HG03521 (cell line): ENCODE results near the gene DLGAP4.
"Not testable (repeated sequence)": the region's sequence is repeated elsewhere in the genome, so short reads cannot be mapped to it uniquely, and the experiment has no call there.

Experiments used
- ATAC-seq: cut with Tn5 transposase; IDR thresholded peaks from one replicate; pipeline ENCODE4 v1.9.1; 2021; ENCODE audit warnings: mild to moderate bottlenecking, moderate library complexity; ENCODE audit not compliant: unreplicated experiment

DLGAP4 gene

DNA sequence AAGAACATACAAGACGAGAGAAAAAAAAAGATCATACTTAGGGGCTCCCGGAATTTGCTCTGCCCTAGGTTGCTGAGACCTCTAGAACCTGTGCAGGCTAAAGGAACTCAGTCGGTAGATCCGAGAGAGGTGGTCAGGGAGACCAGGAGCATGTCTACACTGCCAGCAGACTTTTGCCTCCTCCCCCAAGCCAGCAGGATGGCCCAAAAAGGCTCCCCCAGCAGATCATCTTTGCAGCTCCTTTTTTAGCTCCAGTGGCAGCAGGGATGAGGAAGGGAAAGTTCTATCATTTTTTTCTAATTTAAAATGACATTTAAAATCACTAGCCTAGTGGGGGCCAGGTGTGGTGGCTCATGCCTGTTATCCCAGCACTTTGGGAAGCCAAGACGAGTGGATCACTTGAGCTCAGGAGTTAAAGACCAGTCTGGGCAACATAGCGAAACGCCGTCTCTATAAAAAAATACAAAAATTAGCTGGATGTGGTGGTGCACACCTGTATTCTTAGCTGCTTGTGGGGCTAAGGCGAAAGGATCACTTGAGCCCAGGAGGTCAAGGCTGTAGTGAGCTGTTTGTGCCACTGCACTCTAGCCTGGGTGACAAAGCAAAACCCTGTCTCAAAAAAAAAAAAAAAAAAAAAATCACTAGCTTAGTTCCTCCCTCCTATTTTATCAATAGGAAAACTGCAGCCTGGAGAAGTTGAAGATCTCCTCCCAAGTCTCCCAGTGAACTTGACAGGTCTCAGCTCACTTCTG lies 165.9 kb downstream of the DLGAP4 start:
- ATAC-seq: no peak

DNA sequence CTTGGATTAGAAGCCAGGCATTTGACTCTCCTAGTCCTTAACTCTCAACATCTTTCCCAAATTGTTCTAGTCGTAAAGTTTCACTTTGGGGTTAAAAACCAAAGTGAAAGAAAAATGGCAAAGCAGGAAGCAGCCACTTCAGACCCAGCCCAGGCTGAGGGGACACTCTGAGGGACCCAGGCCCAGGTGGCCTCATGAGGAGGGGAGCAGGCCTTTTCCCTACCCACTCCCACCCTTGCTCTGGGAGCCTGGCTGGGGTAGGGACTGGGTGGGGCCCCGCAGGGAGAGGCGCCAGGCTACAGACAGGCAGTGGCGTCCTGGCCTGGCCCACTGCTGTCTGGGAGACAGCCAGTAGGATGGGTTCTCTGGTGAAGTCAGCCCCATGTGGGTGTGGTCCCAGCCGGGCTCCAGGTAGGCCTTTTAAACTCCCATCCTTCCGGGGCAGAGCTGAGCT lies 166.5 kb downstream of the DLGAP4 start:
- ATAC-seq: no peak

DNA sequence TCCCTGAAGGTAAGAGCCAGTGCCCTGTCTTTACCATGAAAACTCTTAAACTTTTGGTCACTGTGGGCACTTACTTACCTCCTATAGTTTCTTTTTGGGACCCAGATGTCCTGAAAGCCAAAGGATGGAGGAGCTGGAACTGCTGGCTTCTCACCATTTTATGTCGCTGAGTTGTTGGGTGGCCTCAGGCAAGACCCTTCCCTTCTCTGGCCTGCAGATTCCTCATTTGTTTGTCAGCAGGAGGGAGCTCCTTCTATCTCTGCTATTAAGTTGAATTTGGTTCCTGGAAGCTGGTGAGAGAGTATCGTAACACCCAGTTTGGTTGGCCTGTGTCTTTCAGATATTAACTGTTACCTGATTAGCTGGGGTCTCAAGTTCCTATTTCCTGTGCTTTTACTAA lies 167.0 kb downstream of the DLGAP4 start:
- ATAC-seq: no peak

DNA sequence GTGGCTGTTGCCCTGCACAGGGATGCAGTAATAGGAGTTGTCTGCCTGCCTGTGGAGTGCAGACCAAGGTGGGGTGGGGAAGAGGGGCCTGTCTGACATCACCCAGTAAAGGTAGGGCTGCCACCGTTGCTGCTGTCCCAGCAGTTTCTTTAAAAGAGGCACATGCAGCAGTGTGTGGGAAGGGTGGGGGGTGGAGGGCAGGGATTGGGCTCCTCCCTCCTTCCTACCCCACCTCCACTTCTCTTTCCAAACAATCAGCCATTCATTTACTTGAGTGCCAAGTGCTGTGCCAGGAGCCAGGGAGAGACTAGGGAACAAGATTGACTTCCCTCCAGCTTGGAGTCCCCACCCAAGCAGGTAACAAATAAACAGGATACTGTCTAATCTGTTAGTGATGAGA lies 168.4 kb downstream of the DLGAP4 start:
- ATAC-seq: no peak

DNA sequence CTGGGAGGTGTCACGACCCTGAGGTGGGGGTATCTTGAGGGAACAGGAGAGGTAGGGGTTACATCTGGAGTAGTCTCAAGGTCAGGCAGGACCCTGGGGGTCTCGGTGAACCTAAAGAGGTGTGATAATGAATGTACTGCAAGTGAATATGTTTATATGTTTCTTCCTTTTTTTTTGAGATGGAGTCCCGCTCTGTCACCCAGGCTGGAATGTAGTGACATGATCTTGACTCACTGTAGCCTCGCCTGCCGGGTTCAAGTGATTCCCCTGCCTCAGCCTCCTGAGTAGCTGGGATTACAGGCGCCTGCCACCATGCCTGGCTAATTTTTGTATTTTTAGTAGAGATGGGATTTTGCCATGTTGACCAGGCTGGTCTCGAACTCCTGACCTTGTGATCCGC lies 168.9 kb downstream of the DLGAP4 start:
- not testable (repeated sequence) for ATAC-seq

DNA sequence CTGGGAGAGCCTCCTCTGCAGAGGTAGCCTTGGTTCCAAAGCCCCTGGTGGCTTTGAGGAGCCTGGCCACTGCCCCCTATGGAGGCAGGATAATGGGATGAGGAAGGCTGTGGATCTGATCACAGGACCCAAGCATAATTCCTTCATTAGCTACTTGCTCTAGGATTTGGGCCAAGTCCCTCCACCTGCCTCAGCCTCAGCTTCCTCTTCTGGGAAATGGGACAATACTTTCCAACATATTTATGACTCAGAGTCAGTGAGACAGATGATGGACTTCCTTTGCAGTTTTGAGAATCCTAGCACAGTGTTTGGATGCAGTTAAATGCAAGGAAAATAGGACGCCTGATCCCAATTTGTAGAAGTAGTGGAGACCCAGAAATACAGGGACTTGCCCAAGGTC lies 171.3 kb downstream of the DLGAP4 start:
- ATAC-seq: no peak

DNA sequence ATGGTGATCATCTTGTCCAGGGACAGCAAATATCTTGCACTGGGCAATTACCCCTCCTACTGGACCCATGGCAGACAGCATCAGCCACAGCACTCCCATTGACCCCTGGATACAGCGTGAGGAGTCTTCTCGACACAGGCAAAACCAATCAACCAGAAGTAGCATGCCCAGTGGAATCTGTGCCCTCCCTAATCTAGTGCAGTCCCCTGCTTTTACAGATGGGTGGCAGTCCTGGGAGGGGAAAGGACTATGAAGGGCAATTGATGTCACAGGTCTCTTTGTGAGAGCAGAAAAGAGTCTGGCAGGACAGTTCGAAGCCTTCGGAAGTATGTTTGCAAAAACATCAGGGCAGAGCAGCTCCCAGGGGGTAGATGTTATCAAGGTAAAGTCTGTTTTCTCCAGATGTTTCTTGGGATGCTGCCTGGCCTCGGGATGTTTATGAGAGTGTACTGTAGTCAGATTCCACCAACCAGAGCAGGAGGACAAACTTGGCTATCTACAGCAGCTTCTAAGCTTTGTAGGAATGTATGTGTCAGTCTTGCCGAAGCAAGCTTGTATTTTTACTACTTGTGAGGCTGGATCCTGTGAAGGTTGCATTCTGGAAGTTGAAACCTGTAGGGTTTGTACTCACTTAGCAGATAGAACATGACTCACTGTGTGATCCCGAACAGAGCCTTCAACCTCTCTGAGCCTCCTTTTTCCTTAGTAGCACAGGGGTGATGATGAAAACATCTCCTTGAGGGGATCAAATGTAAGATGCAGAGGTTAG lies 172.2 kb downstream of the DLGAP4 start:
- no peak for ATAC-seq

DNA sequence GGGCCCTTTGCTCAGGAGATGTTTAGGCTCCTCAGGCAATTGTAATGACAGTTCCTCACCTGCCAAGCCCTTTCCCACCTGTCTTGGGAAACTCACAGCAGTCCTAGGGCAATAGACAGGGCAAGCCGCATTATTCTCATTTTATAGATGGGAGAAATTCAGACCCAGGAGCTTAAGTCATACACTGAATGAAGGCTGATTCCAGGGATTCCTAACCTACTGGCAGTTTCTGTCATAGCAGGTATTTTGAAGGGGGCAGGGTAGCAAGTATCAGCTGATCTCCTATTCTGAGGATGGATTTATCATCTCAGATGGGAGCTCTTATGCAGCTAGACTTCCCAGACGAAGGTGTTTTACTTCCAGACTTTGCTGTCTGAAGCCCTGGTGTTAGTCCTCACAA lies 173.8 kb downstream of the DLGAP4 start:
- no peak for ATAC-seq

DNA sequence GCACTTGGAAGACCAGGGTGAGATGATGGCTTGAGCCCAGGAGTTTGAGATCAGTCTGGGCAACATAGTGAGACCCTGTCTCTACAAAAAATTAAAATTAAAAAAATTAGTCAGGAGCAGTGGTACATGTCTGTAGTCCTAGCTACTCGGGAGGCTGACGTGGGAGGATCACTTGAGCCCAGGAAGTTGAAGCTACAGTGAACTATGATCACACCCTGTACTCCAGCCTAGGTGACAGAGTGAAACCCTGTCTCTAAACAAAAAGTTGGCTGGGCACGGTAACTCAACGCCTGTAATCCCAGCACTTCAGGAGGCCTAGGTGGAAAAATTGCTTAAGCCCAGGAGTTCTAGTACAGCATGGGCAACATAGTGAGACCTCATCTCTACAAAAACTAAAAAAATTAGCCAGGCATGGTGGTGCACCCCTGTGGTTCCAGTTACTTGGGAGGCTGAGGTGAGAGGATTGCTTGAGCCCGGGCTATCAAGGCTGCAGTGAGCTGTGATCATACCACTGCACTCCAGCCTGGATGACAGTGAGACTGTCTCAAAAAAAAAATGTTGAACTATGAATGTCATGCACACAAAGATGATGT lies 174.4 kb downstream of the DLGAP4 start:
- ATAC-seq: no peak

DNA sequence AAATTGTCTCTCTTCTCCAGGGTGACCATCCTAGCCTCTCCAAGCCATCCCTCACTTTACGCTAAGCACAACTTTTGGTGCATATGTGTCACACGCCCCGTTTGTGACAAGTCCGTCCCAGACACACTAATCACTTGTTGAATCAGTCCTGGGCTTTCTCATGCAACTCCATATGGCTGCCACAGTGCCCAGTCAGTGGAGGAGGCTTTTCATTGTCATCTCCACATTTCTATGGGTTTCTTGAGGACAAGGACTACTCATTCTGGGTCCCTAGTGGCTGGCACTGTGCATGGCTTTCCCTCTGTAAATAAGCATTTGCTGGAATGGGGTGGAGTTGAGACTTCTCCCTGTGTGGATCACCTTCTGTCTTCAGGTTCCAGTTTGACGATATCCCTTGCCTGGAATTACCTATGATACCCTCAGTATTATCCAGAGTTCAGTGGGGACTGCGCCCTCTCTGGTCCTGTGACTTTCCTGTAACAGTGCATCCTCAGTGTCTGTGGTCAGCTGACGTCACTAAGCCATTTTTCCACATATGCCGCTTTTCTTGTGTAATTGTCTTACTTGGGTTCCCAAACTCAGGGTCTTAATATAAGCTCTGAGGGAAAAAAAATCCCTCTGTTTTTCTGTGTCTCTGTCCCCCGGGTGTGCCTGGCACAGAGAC lies 175.4 kb downstream of the DLGAP4 start:
- ATAC-seq: no peak

DNA sequence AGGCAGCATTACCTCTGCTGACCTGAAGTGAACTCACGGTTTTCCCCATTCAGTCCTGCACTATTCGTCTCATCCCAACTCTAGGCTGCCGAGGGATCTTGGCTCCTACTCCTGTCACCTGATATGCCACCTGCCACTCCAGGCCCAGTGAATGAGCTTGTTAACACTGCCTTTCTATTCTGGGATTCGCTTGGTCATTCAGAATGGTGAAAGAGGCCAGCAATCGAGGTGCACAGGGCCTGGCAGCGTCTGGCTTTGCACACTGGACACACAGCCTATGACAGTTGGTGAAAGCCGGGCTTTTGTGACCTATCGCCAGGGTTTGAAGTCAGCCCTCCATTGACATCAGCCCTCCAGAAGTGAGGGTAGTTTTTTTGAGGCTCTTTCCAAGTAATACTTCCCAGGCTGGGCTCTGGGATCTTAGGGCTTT lies 175.9 kb downstream of the DLGAP4 start:
- ATAC-seq: no peak

DNA sequence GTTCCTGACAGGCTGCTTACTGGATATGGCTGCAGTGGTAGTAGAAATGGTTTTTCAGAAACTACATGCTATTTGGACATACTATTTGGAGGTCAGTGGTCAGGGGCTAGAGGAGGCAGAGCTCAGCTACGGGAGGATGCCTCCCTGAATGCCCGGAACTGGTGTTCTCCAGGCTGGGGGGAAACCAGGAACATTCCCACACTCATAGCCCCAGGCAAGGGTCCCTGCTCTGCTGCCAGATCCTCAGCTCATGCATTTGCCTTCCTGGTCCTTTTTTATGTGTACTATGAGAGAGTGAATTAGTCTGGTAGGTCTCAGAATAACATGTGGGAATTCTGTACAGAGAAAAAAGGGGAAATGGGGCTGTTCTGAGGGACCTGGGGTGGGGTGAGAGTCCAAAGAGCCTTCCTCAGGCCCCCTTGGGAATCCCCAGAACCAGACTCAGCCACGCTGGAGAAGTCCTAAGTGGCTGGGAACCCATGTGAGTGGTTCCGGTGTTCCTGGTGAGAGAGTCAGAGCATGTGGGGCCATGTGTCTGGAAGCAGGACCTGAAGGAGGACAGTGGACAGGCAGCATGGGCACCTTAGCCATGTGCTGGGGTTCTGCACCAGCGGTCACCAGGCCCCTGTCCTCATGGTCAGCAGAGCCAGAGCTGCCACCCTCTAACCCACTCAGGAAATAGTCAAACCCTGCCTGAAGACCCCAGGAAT lies 177.2 kb downstream of the DLGAP4 start:
- no peak for ATAC-seq

DNA sequence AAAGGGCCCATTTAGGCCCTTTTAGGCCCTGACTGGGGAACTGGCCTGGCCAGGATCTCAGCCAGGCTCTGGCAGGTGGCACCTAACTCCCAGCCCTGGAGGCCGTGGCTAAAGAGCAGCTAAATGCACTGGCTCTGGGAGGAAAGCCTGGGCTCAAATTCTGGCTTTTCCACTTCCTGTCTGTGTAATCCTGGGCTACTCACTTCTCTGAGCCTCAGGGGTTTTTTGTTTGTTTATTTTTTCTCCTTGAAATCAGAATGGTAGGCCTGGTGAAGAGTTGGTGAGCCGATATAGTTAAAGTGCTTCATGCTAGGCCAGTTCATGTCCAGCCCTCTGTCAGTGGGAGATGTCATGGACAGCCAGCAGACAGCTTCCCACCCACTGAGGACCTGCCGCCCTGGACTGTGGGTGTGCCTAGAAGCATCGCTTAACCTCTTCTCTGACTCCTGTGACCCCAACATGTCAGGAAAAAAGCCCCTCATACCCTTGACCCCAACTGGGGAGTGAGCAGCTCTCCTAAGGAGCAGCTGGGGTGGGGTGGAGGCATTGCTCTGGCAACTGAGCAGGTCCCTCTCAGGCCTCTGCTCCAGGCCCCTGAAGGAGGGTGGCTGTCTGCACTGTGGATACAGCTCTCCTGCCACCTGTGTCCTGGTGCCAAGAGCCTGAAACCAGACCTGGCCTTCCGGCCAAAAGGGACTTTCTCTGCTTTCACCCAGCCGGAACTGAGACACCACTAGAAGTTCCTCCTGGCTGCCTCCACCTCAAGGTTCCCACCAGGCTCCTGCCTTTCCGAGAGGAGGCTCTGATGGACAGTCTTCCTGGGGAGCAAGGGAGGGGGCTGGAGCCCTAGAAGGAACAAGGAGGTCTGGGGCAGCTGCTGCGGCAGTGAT lies 178.0 kb downstream of the DLGAP4 start:
- ATAC-seq: no peak

DNA sequence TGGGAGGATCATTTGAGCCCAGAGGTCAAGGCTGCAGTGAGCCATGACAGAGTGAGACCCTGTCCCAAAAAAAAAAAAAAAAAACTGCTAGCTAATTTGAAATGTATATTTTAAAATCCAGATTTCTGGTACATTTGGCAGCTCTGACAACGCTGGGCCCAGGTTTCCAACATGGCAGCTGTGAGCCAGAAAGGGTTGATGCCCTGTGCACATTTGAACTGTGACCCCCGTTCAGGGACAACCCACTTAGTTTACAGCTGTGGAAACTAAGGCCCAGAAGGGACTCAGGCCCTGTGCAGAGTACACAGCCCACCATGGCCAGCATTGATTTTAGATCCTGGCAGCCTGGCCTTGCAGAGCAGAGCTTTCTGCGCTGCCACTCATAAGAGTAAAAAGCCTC lies 179.1 kb downstream of the DLGAP4 start:
- ATAC-seq: no peak

DNA sequence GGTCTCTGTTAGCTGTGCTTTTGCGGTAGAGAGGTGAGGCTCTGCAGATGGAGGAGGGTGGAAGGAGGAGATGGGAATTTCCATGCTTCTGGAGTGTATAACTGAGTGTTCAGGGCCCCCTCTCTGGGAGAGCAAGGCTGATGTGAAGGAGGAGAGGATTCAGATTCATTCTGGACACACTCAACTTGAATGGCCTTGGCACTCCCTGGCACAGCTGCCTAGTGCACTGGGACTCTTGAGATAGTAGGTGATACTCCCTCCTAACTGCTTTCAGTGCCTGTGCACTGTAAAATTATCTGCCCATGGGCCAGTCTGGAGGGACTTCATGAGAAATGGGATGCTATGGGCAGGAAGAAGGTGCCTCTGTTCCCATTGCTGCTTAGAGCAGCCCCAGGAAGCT lies 180.9 kb downstream of the DLGAP4 start:
- ATAC-seq: no peak

DNA sequence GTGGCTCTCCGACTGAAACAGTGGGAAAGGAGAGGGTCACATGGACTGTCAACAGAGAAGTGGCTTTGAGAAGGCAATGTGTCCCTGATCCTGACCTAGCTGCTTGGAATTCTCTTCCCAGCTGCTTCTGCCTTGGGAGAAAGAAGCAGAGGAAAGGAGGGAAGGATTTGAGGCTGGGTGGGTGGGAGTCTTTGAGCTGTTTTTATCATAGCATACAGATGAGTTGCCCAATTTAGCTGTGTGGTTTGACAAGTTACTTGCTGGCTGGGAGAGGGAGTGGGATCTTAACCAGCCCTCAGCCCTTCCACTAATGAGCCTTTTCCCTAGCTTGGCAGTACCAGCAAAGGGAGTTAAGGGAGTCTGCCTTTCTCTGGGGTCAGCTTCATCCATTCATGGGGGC lies 184.1 kb downstream of the DLGAP4 start:
- no peak for ATAC-seq

DNA sequence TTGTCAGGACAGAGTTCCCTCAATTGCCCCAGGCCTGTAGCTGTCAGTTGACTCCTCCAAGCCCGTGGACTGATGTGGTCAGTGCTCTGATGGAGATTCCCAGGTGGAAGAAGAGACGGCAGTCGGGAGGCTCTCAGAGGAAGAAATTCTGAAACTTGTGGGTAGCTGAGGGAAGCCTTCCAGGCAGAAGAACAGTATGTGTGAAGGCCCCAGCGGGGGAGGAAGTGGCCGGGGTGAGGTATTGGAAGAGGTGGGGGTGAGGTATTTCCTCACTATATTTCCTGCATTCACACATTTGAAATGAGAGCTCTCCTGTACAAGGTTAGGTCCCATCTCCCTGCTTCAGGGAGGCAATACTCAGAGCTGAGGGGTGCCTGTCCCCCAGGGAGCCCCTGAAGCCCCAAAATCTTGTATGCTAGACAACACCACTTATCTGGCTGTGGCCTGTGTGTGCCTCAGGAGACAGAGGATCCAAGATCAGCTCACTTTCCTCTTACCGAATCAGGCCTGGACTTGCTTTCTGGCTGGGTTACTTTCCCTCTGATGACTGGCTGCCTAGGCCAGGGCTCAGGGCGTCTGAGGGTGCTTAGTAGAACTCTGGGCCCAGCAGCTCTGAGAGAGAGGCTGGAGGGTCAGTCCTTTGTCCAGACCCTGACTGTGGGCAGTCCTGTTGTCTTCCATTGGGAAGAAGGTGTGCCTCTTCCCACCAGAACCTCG lies 185.9 kb downstream of the DLGAP4 start:
- ATAC-seq: no peak

DNA sequence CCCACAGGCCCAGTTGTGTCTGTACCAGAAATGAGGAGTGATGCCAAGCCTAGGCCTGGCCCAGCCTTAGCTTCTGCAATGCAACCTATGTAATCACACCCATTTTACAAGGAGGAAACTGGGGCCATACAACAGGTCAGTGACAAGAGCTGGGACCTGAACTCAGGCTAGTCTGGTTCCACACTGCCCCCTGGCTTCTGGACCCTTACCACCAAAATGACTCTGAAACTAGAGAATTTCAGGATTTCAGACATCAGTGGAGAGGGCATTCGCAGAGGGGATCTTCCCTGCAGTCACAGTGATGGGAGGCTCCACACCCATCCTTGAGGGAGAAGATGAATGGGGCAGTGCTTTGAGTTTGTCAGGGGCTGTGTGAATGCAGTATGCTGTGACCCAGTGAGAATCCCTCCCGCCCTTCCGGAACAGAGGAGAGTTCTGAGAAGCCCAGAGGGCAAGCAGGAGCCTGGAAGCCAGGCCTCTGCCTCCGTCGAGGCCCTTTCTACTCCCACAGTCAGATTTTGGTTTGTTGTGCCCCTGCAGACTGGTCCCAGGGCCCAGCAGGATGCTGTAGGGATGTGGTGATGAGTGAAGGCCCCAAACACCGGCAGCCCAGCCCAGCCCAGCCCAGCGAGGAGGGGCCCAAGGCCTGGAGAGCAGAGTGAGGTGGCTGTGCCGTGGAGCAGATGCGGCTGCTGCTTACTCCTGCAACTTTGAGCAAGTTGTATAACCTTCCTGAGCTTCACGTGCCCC lies 187.1 kb downstream of the DLGAP4 start:
- ATAC-seq: no peak

DNA sequence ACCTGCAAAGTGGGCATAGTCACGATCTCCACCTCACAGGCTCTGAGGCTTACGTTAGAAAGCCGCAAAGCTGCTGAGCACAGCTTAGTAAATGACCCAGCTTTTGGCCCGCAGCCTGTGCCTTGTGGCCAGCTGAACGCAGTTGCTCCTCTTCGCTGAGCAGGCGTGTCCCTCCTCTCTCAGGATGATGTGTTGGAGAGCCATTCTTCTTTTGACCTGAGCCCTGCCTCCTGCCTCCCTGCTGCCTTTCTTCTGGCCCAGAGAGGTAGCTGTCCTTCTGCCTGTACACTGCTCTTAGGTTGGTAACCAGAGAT lies 187.6 kb downstream of the DLGAP4 start:
- no peak for ATAC-seq
